HG03565 (cell line): ENCODE measurements around the gene ACSM6.

Experiments used
- ATAC-seq: cut with Tn5 transposase; IDR thresholded peaks from one replicate; pipeline ENCODE4 v1.9.1; 2021; ENCODE audit warnings: mild to moderate bottlenecking, moderate library complexity; ENCODE audit not compliant: unreplicated experiment

ACSM6 gene

GRCh38 chr10:95244152-95244551, 50.1 kb downstream of the ACSM6 start:
- no peak for ATAC-seq

- peak; percentile 87 for ATAC-seq
Measured at GRCh38 chr10:95245425-95246055, 51.5 kb downstream of the ACSM6 start.

- peak; percentile 27 for ATAC-seq
Measured at GRCh38 chr10:95246582-95247051, 52.6 kb downstream of the ACSM6 start.

GRCh38 chr10:95247200-95247880, 53.3 kb downstream of the ACSM6 start:
- no peak for ATAC-seq

- ATAC-seq, result no peak
Measured at GRCh38 chr10:95247881-95248583, 54.0 kb downstream of the ACSM6 start.

- no peak for ATAC-seq
Measured at GRCh38 chr10:95248989-95249388, 55.0 kb downstream of the ACSM6 start.

- ATAC-seq, result no peak
Measured at GRCh38 chr10:95249467-95249866, 55.4 kb downstream of the ACSM6 start.

GRCh38 chr10:95250856-95251255, 56.8 kb downstream of the ACSM6 start:
- ATAC-seq, result no peak

GRCh38 chr10:95253007-95253406, 59.0 kb downstream of the ACSM6 start:
- ATAC-seq, result no peak

GRCh38 chr10:95253686-95254085, 59.6 kb downstream of the ACSM6 start:
- ATAC-seq, result no peak

GRCh38 chr10:95254629-95255028, 60.6 kb downstream of the ACSM6 start:
- ATAC-seq, result no peak

GRCh38 chr10:95256268-95256667, 62.2 kb downstream of the ACSM6 start:
- ATAC-seq, result no peak

- no peak for ATAC-seq
Measured at GRCh38 chr10:95257849-95258248, 63.8 kb downstream of the ACSM6 start.

GRCh38 chr10:95260397-95260881, 66.4 kb downstream of the ACSM6 start:
- peak; percentile 70 for ATAC-seq

- ATAC-seq, result no peak
Measured at GRCh38 chr10:95260909-95261552, 67.0 kb downstream of the ACSM6 start.

GRCh38 chr10:95261926-95262325, 67.9 kb downstream of the ACSM6 start:
- no peak for ATAC-seq

GRCh38 chr10:95262763-95263518, 68.9 kb downstream of the ACSM6 start:
- no peak for ATAC-seq

- ATAC-seq, result no peak
Measured at GRCh38 chr10:95263864-95264226, 69.8 kb downstream of the ACSM6 start.

GRCh38 chr10:95264227-95265051, 70.4 kb downstream of the ACSM6 start:
- ATAC-seq, result no peak

- no peak for ATAC-seq
Measured at GRCh38 chr10:95265572-95265971, 71.5 kb downstream of the ACSM6 start.
